ENCODE data around the gene GMEB2.

The GMEB2 gene

GRCh38 chr20:63640086-63640485 lies 13.2 kb upstream of the GMEB2 start:
- Histone ChIP-seq H3K27me3 (ENCODE audit: insufficient read depth, low read depth) (no peaks in the 10 kb centered on the region; the same call in none of the 2 replicates), H3K9ac (no peak overlapping the region), H2AFZ (ENCODE audit: low read depth) (no peak overlapping the region), H3K4me2 (no peak overlapping the region), H3K79me2 (ENCODE audit: insufficient read depth, low read depth) (no peaks in the 10 kb centered on the region), H3K4me1 (ENCODE audit: low read depth, poor library complexity, severe bottlenecking) (no peaks in the 10 kb centered on the region), H3K4me3 (IDR thresholded peaks at IDR 0.05; ENCODE audit: insufficient read depth, low read depth, low read length) (no peak overlapping the region), H3K27ac (no peak overlapping the region), H4K20me1 (ENCODE audit: insufficient read depth) (no peaks in the 10 kb centered on the region), H3K36me3 (ENCODE audit: insufficient read depth) (no peaks in the 10 kb centered on the region)
- TF ChIP-seq CTCF (conservative IDR thresholded peaks at IDR 0.05; ENCODE audit: low read depth, low read length) = no peak

- no peaks in the 10 kb centered on the region for H4K20me1 ChIP-seq (ENCODE audit: insufficient read depth)
- H3K27ac ChIP-seq = no peak overlapping the region
- H3K4me2 ChIP-seq = no peak overlapping the region
- no peaks in the 10 kb centered on the region for H3K36me3 ChIP-seq (ENCODE audit: insufficient read depth)
- no peak overlapping the region for H2AFZ ChIP-seq (ENCODE audit: low read depth)
- H3K4me3 ChIP-seq (IDR thresholded peaks at IDR 0.05; ENCODE audit: insufficient read depth, low read depth, low read length) = no peak overlapping the region
- H3K27me3 ChIP-seq (ENCODE audit: insufficient read depth, low read depth) = no peaks in the 10 kb centered on the region; the same call in none of the 2 replicates
- no peaks in the 10 kb centered on the region for H3K79me2 ChIP-seq (ENCODE audit: insufficient read depth, low read depth)
- no peak overlapping the region for H3K9ac ChIP-seq
- no peaks in the 10 kb centered on the region for H3K4me1 ChIP-seq (ENCODE audit: low read depth, poor library complexity, severe bottlenecking)
- TF ChIP-seq CTCF (conservative IDR thresholded peaks at IDR 0.05; ENCODE audit: low read depth, low read length) = no peak
Measured at GRCh38 chr20:63639093-63639975, 12.4 kb upstream of the GMEB2 start.

GRCh38 chr20:63636752-63637628 lies 10.1 kb upstream of the GMEB2 start:
- no peak overlapping the region for H3K4me2 ChIP-seq

More at GRCh38 chr20:63636752-63637628, 10.1 kb upstream of the GMEB2 start:
- TF ChIP-seq CTCF (conservative IDR thresholded peaks at IDR 0.05; ENCODE audit: low read depth, low read length) = no peak
- no peaks in the 10 kb centered on the region for H3K4me1 ChIP-seq (ENCODE audit: low read depth, poor library complexity, severe bottlenecking)
- H3K79me2 ChIP-seq (ENCODE audit: insufficient read depth, low read depth) = no peaks in the 10 kb centered on the region
- H2AFZ ChIP-seq (ENCODE audit: low read depth) = no peak overlapping the region
- no peaks in the 10 kb centered on the region for H4K20me1 ChIP-seq (ENCODE audit: insufficient read depth)
- no peak overlapping the region for H3K4me3 ChIP-seq (IDR thresholded peaks at IDR 0.05; ENCODE audit: insufficient read depth, low read depth, low read length)
- H3K9ac ChIP-seq = no peak overlapping the region
- no peak overlapping the region for H3K27ac ChIP-seq
- H3K36me3 ChIP-seq (ENCODE audit: insufficient read depth) = no peaks in the 10 kb centered on the region
- H3K27me3 ChIP-seq (ENCODE audit: insufficient read depth, low read depth) = no peaks in the 10 kb centered on the region; the same call in 1 of the 2 replicates

Data from KMS-11 (cell line).